Activated CD8-positive, alpha-beta T cell treated with anti-CD3 and anti-CD28 coated beads, Interleukin-2, amount 10 ng/mL, durations not matched to agents 7 days and 5 days (primary cell): Measurements from ENCODE around the gene ATP10A. TPM values are rescaled to one million over a fixed set of nuclear protein-coding genes. Genes with fewer than 3 reads are reported as not detected.

Experiments used
- ATAC-seq: fragments of 150-1000 bp; cut with Tn5 transposase; one replicate; pipeline ENCODE4 v1.10.0; 2021; ENCODE audit warnings: moderate library complexity
- CTCF ChIA-PET: fragments of 350-600 bp; sonication (Branson Sonifier 250); formaldehyde crosslinking; loops from one replicate; lab custom pipeline; 2021; ENCODE audit warnings: antibody characterized with exemption; lab: Charles Lee
- POLR2A ChIA-PET: fragments of 350-600 bp; sonication (Branson Sonifier 250); formaldehyde crosslinking; loops from one replicate; lab custom pipeline; 2021; ENCODE audit warnings: antibody characterized with exemption; lab: Charles Lee
- DNase-seq: peaks from one replicate; pipeline ENCODE4 v3.0.0-alpha.2; 2020
- H3K27ac Mint-ChIP-seq: one replicate; pipeline ENCODE4 v1.8.0; 2021; ENCODE audit warnings: mild to moderate bottlenecking, mixed read lengths
- H3K27me3 Mint-ChIP-seq: one replicate; pipeline ENCODE4 v1.8.0; 2021; ENCODE audit warnings: low read depth, mixed read lengths
- H3K36me3 Mint-ChIP-seq: one replicate; pipeline ENCODE4 v1.8.0; 2021; ENCODE audit warnings: low read depth, mixed read lengths
- H3K4me1 Mint-ChIP-seq: one replicate; pipeline ENCODE4 v1.8.0; 2021; ENCODE audit warnings: low read depth, mixed read lengths
- H3K4me3 Mint-ChIP-seq: one replicate; pipeline ENCODE4 v1.8.0; 2021; ENCODE audit warnings: mild to moderate bottlenecking, mixed read lengths
- H3K9me3 Mint-ChIP-seq: one replicate; pipeline ENCODE4 v1.8.0; 2022; ENCODE audit warnings: mixed read lengths; ENCODE audit not compliant: insufficient read depth
- total RNA-seq, 2 experiments: library from RNA; stranded (reverse); gene quantifications; one replicate each; pipeline ENCODE4 v1.2.3, GENCODE V29; 2021

Gene ATP10A
- total RNA-seq, 2 experiments from 2014 or later = 53.8 to 58.9 TPM

DNA sequence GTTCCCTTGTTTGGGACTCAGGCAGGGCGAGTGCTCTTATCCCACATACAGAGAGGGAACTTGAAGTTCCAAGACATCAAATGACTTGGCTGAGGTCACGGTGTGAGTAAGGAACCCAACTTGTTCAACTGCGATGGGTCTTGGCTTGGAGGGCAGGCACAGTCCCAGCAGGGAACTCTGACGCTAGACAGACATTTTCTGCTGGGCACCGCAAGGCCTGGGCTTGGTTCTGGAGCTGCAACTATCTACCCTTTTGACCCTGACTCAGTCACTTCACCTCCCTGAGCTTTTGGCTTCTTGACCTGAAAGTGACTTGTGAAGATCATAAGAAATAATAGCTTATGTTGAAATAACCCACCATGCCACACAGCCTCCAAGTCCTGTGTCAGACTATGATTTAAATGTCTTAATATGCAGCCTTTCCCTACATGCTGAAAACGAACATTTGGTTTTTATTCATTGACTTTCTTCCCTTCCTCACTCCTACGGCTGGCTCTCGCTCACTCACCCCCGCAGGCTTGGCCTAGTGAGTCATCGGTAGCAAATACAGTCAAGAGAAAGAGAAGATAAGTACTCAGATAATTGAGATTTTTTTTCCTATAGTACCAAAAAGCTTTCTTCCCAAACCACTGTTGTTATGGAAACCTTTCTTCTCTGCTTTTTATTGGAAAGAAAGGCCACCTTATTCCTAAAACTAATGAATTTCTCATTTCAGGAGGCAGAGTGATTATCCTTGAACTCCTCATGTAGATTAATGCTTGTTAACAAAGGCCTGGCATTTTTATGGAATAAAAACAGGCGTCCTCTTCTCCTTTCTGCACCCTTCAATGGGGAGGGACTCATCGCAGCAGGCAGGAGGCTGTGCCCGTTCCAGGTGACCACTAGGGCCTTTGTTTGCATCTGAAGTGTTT lies 178.4 kb downstream of the ATP10A start:
- ATAC-seq = no peak
- CTCF ChIA-PET = interaction anchor here (0.6 to 0.9 kb wide), 2 partner anchors 11 to 55 kb away, joined by 3 read pairs; no protein-coding TSS in a partner anchor
- H3K4me1 Mint-ChIP-seq = no peaks in the 10 kb centered on the region
- H3K4me3 Mint-ChIP-seq = no peak overlapping the region
- H3K9me3 Mint-ChIP-seq = no peaks in the 10 kb centered on the region
- no peak for DNase-seq
- no peaks in the 10 kb centered on the region for H3K27me3 Mint-ChIP-seq
- peaks cover 77% of the 10 kb centered on the region for H3K36me3 Mint-ChIP-seq
- H3K27ac Mint-ChIP-seq = no peak overlapping the region
- POLR2A ChIA-PET = no interaction called here

DNA sequence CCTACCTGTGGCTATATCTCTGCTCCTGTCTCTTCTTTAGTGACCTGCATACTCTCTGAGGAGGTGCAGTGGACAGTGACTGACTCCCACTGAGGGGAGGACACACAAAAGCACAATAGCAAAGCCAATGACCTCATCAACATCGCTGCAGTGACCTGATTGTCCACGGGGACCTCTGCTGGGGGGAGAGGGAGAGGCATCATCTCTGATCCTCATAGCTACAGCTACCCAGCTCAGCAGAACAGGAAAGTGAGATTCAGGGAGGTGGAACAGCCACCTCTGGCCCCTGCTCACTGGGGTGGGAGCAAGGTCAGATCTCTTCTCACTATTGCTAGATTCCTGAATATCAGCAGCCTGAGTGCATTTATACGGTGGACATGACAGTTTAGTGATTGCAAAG lies 179.2 kb downstream of the ATP10A start:
- H3K4me3 Mint-ChIP-seq = no peak overlapping the region
- no peaks in the 10 kb centered on the region for H3K9me3 Mint-ChIP-seq
- POLR2A ChIA-PET = no interaction called here
- peaks cover 78% of the 10 kb centered on the region for H3K36me3 Mint-ChIP-seq
- no peak overlapping the region for H3K27ac Mint-ChIP-seq
- ATAC-seq (peak; percentile 15), DNase-seq (no peak)
- no peaks in the 10 kb centered on the region for H3K27me3 Mint-ChIP-seq
- H3K4me1 Mint-ChIP-seq = no peaks in the 10 kb centered on the region
- CTCF ChIA-PET = interaction anchor here (0.9 kb wide), 1 partner anchor 12 kb away, joined by 3 read pairs; no protein-coding TSS in a partner anchor

GRCh38 chr15:25683415-25683814 lies 179.7 kb downstream of the ATP10A start:
- no peak for DNase-seq
- Mint-ChIP-seq H3K27ac (peak overlapping the region; percentile 55), H3K27me3 (no peaks in the 10 kb centered on the region), H3K36me3 (peaks cover 80% of the 10 kb centered on the region), H3K9me3 (no peaks in the 10 kb centered on the region), H3K4me1 (no peaks in the 10 kb centered on the region), H3K4me3 (no peak overlapping the region)
- no peak for ATAC-seq
- ChIA-PET CTCF (no interaction called here), POLR2A (no interaction called here)

DNA sequence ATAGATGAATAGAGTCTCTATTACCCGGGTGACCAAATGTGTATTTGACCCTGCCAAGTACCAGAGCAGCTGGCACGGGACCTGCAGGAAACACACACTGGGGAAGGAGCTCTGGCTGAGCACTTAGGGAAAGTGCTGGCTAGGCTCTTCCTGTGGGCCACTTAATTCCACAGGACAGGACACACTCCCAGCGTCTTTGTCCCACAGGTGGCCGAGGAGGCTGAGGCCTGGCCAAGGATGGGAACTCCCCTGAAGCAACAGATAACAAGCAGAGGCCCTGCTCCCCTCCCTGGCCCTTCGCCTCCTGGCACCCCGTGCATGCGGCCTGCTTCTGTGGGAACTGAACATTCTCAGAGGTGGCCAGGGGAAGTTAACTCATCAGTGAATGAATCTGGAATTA lies 180.8 kb downstream of the ATP10A start:
- DNase-seq = no peak
- peaks cover 73% of the 10 kb centered on the region for H3K36me3 Mint-ChIP-seq
- ATAC-seq = no peak
- H3K27me3 Mint-ChIP-seq = no peaks in the 10 kb centered on the region
- no peaks in the 10 kb centered on the region for H3K4me1 Mint-ChIP-seq
- CTCF ChIA-PET = no interaction called here
- H3K27ac Mint-ChIP-seq = no peak overlapping the region
- no peaks in the 10 kb centered on the region for H3K9me3 Mint-ChIP-seq
- POLR2A ChIA-PET = no interaction called here
- no peak overlapping the region for H3K4me3 Mint-ChIP-seq

- Mint-ChIP-seq H3K4me3 (no peak overlapping the region), H3K27ac (no peak overlapping the region), H3K27me3 (no peaks in the 10 kb centered on the region), H3K4me1 (no peaks in the 10 kb centered on the region), H3K36me3 (peaks cover 69% of the 10 kb centered on the region), H3K9me3 (no peaks in the 10 kb centered on the region)
- DNase-seq (no peak), ATAC-seq (no peak)
- CTCF ChIA-PET = no interaction called here
- POLR2A ChIA-PET = no interaction called here
These were observed 182.5 kb downstream of the ATP10A start for GRCh38 chr15:25680686-25681025.

- Mint-ChIP-seq H3K4me1 (no peaks in the 10 kb centered on the region), H3K36me3 (peaks cover 66% of the 10 kb centered on the region), H3K9me3 (no peaks in the 10 kb centered on the region), H3K27me3 (no peaks in the 10 kb centered on the region), H3K27ac (no peak overlapping the region), H3K4me3 (no peak overlapping the region)
- no peak for ATAC-seq
- no peak for DNase-seq
- ChIA-PET POLR2A (no interaction called here), CTCF (no interaction called here)
These were observed 183.0 kb downstream of the ATP10A start for GRCh38 chr15:25679964-25680685.

DNA sequence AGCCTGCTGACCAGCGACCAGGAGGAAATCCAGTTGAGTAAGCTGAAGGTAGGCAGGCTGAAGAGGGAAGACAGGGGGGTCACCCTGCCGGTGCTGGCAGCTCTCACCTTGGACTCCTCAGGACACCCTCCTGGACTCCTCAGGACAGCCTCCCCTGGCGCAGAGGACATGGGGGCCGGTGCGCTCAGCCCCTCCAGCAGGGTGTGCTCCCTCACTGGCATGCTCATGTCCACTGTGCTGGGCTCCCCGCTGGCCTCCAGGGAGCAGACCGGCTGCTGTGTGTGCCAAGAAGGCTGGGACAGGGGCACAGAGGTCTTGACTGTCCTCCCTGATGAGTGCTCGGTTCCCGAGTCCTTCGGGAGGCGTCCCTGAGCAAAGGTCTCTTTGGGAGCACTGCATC lies 183.6 kb downstream of the ATP10A start:
- Mint-ChIP-seq H3K9me3 (no peaks in the 10 kb centered on the region), H3K27me3 (no peaks in the 10 kb centered on the region), H3K4me1 (no peaks in the 10 kb centered on the region), H3K4me3 (no peak overlapping the region), H3K36me3 (peaks cover 59% of the 10 kb centered on the region), H3K27ac (no peak overlapping the region)
- ATAC-seq = no peak
- POLR2A ChIA-PET = no interaction called here
- no peak for DNase-seq
- CTCF ChIA-PET = no interaction called here

GRCh38 chr15:25678500-25678855 lies 184.6 kb downstream of the ATP10A start:
- DNase-seq (no peak), ATAC-seq (no peak)
- no peaks in the 10 kb centered on the region for H3K4me1 Mint-ChIP-seq
- no peaks in the 10 kb centered on the region for H3K9me3 Mint-ChIP-seq
- H3K4me3 Mint-ChIP-seq = no peak overlapping the region
- H3K36me3 Mint-ChIP-seq = peaks cover 49% of the 10 kb centered on the region
- ChIA-PET POLR2A (no interaction called here), CTCF (no interaction called here)
- H3K27me3 Mint-ChIP-seq = no peaks in the 10 kb centered on the region
- H3K27ac Mint-ChIP-seq = no peak overlapping the region

GRCh38 chr15:25677719-25678499 lies 185.2 kb downstream of the ATP10A start:
- POLR2A ChIA-PET = no interaction called here
- Mint-ChIP-seq H3K27me3 (no peaks in the 10 kb centered on the region), H3K4me3 (no peak overlapping the region), H3K36me3 (peaks cover 45% of the 10 kb centered on the region), H3K4me1 (no peaks in the 10 kb centered on the region), H3K27ac (no peak overlapping the region), H3K9me3 (no peaks in the 10 kb centered on the region)
- DNase-seq = no peak
- no peak for ATAC-seq
- CTCF ChIA-PET = no interaction called here

- Mint-ChIP-seq H3K4me3 (no peak overlapping the region), H3K27ac (no peak overlapping the region), H3K36me3 (peaks cover 33% of the 10 kb centered on the region), H3K27me3 (peaks cover 6% of the 10 kb centered on the region), H3K4me1 (no peaks in the 10 kb centered on the region), H3K9me3 (no peaks in the 10 kb centered on the region)
- DNase-seq = no peak
- CTCF ChIA-PET = no interaction called here
- ATAC-seq = no peak
- POLR2A ChIA-PET = no interaction called here
These were observed 187.1 kb downstream of the ATP10A start for GRCh38 chr15:25676070-25676469.

DNA sequence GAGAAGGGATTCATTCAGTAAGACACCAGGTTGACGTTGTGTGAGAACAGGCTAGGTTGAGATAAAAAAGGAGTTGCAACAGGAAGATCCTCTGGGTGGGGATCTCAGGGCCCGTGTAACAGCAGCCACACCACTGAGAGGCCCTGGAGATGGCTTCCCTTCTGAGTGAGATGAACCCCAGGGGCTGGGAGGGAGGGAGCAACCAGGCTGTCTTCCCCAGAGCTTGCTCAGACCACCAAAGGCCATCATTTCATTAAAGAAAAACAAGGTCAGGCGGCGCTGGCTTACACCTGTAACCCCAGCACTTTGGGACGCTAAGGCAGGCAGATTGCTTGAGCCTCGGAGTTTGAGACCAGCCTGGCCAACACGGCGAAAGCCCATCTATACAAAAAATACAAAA lies 187.7 kb downstream of the ATP10A start:
- Mint-ChIP-seq H3K4me3 (no peak overlapping the region), H3K36me3 (peaks cover 26% of the 10 kb centered on the region), H3K27me3 (peaks cover 12% of the 10 kb centered on the region), H3K27ac (no peak overlapping the region), H3K4me1 (no peaks in the 10 kb centered on the region), H3K9me3 (no peaks in the 10 kb centered on the region)
- ChIA-PET CTCF (no interaction called here), POLR2A (no interaction called here)
- no peak for DNase-seq
- no peak for ATAC-seq

GRCh38 chr15:25674913-25675312 lies 188.2 kb downstream of the ATP10A start:
- DNase-seq (no peak), ATAC-seq (no peak)
- H3K4me1 Mint-ChIP-seq = no peaks in the 10 kb centered on the region
- ChIA-PET POLR2A (no interaction called here), CTCF (no interaction called here)
- H3K27ac Mint-ChIP-seq = no peak overlapping the region
- H3K9me3 Mint-ChIP-seq = no peaks in the 10 kb centered on the region
- no peak overlapping the region for H3K4me3 Mint-ChIP-seq
- peaks cover 21% of the 10 kb centered on the region for H3K36me3 Mint-ChIP-seq
- H3K27me3 Mint-ChIP-seq = peaks cover 17% of the 10 kb centered on the region
